Breast epithelium (tissue), 4 donors: Measurements from ENCODE around the gene CTNNAL1. TPM values are rescaled to one million over a fixed set of nuclear protein-coding genes. Genes with fewer than 3 reads are reported as not detected.
A peak's percentile ranks its signal among the peaks of the same experiment; 100 is the strongest.
"Not testable (repeated sequence)": the region's sequence is repeated elsewhere in the genome, so short reads cannot be mapped to it uniquely, and the experiment has no call there.

Experiments
- DNase-seq, 2 donors: peaks; one replicate each; pipeline ENCODE4 v3.0.0-alpha.2; 2019; ENCODE audit warnings: low spot score in 2 of 2
- H3K27ac ChIP-seq, 2 donors: fragments of 200-600 bp; sonication (generic) in 1 of 2; one replicate each; pipeline ENCODE4 v1.5.1; 2016 to 2019; ENCODE audit warnings: mild to moderate bottlenecking in 1 of 2
- H3K27me3 ChIP-seq, 2 donors: fragments of 200-600 bp; sonication (generic) in 1 of 2; one replicate each; pipeline versions ENCODE4 v1.5.1 to v1.6.0; 2017 to 2019; ENCODE audit warnings: control low read depth in 1 of 2, mild to moderate bottlenecking in 1 of 2
- H3K36me3 ChIP-seq: fragments of 200-600 bp; one replicate; pipeline ENCODE4 v1.5.1; 2019
- H3K4me1 ChIP-seq, 2 donors: fragments of 200-600 bp; sonication (generic); one replicate each; pipeline ENCODE4 v1.5.1; 2016 to 2019; ENCODE audit warnings: control low read depth in 1 of 2
- H3K4me3 ChIP-seq, 3 donors: fragments of 200-600 bp; sonication (generic); 1 replicate in 2 of 3; 2 replicates in 1 of 3; pipeline ENCODE4 v1.5.1; 2016 to 2019; ENCODE audit warnings: mild to moderate bottlenecking in 3 of 3, moderate library complexity in 2 of 3
- H3K9me3 ChIP-seq, 2 donors: fragments of 200-600 bp; sonication (generic) in 1 of 2; one replicate each; pipeline ENCODE4 v1.5.1; 2016 to 2019; ENCODE audit warnings: control low read depth in 1 of 2
- CTCF ChIP-seq, 3 donors: fragments of 450-650 bp; IDR thresholded peaks; one replicate each; pipeline ENCODE4 v1.5.1; 2016 to 2017; ENCODE audit warnings: antibody characterized with exemption in 3 of 3, mild to moderate bottlenecking in 3 of 3, moderate library complexity in 3 of 3
- POLR2A ChIP-seq: fragments of 450-650 bp; IDR thresholded peaks from one replicate; pipeline ENCODE4 v1.6.1; 2016; ENCODE audit warnings: antibody characterized with exemption, mild to moderate bottlenecking, moderate library complexity
- POLR2AphosphoS5 ChIP-seq, 3 donors: sonication (generic); formaldehyde crosslinking; IDR thresholded peaks; one replicate each; pipeline ENCODE4 v1.6.1; 2017; ENCODE audit warnings: antibody characterized with exemption in 3 of 3
- intact Hi-C: fragments of 100-400 bp; cut with DNase I; formaldehyde crosslinking; loops from one replicate; pipeline ENCODE4 v1.15.1; 2023; ENCODE audit warnings: low total_unique reads
- total RNA-seq, 3 donors: library from RNA; depleted of rRNA; stranded (reverse); fragments of >200 nt; gene quantifications; one replicate each; pipeline ENCODE4 v1.1.0, GENCODE V29; 2016

Gene CTNNAL1, protein sequence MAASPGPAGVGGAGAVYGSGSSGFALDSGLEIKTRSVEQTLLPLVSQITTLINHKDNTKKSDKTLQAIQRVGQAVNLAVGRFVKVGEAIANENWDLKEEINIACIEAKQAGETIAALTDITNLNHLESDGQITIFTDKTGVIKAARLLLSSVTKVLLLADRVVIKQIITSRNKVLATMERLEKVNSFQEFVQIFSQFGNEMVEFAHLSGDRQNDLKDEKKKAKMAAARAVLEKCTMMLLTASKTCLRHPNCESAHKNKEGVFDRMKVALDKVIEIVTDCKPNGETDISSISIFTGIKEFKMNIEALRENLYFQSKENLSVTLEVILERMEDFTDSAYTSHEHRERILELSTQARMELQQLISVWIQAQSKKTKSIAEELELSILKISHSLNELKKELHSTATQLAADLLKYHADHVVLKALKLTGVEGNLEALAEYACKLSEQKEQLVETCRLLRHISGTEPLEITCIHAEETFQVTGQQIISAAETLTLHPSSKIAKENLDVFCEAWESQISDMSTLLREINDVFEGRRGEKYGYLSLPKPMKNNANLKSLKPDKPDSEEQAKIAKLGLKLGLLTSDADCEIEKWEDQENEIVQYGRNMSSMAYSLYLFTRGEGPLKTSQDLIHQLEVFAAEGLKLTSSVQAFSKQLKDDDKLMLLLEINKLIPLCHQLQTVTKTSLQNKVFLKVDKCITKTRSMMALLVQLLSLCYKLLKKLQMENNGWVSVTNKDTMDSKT
- 10 to 100 TPM; 25.0 to 29.2 (median 25.6) TPM for total RNA-seq

DNA sequence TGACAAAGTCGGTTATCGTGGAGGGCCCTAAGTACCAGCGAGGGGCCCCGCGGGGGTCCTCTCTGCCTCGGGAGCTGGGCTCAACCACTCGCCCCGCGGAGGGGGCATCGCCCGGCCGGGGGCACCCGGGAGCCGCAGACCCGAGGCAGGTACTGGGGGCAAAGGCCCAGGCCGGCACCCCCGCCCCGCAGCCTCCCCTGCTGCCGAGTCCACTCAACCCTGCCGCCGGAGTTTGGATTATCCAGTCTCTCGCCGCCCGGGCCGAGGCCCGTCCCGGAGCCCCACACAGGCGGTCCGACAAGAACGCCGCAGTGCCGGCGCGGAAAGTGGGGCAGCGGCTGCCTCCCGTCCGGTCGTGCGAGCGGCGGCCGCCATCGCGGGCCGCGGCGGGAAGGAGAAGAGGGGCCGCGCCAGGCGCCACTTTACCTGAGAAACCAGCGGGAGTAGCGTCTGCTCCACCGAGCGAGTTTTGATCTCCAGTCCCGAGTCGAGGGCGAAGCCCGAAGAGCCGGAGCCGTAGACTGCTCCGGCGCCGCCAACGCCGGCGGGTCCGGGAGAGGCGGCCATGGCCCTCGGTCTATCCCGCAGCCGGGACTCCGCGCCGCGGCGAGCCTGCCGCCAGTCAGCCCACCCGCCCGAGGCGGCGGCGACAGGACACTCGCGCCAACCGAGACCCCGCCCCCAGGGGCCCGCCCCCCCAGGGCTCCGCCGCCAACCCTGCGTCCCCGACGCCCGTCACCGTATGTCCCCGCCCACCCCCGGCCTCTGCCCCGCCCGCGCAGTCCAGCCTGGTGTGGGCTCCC is at the start of gene CTNNAL1:
Gene CTNNAL1 (minus strand): TSS at position 624 of the 803 bp plus-strand sequence. CDS start 57 bp downstream, at position 567.
- H3K27ac ChIP-seq = peak within 1 kb of the TSS; percentile 93 to 96
- H3K27me3 ChIP-seq = no peaks in the 10 kb centered on the region
- peaks cover 0 to 4% of the 10 kb centered on the region in 2 donors for H3K4me1 ChIP-seq
- no peaks in the 10 kb centered on the region for H3K36me3 ChIP-seq
- H3K9me3 ChIP-seq = no peaks in the 10 kb centered on the region
- H3K4me3 ChIP-seq = peak within 1 kb of the TSS; percentile 86 to 97 (median 88)
- intact Hi-C loops = no loop called here
- TF ChIP-seq POLR2A (no peak), POLR2AphosphoS5 (IDR thresholded peaks at IDR 0.05) (peak in 2 of 3 donors; percentile 34 to 63)
- DNase-seq = peak; percentile 91

- Histone ChIP-seq H3K4me1 (no peaks in the 10 kb centered on the region), H3K9me3 (no peaks in the 10 kb centered on the region), H3K27me3 (no peaks in the 10 kb centered on the region), H3K27ac (no peak overlapping the region), H3K36me3 (no peaks in the 10 kb centered on the region), H3K4me3 (no peak overlapping the region)
- no peak for DNase-seq
- intact Hi-C loops = no loop called here
- TF ChIP-seq POLR2A = no peak
- TF ChIP-seq CTCF (IDR thresholded peaks at IDR 0.05) = no peak
- TF ChIP-seq POLR2AphosphoS5 (IDR thresholded peaks at IDR 0.05) = no peak
These were observed 49.2 kb upstream of the CTNNAL1 start for GRCh38 chr9:109062543-109062942.

GRCh38 chr9:109060191-109060590 is 46.9 kb upstream of the CTNNAL1 start:
- H3K36me3 ChIP-seq = no peaks in the 10 kb centered on the region
- no peak overlapping the region for H3K27ac ChIP-seq
- DNase-seq = no peak
- intact Hi-C loops = no loop called here
- no peaks in the 10 kb centered on the region for H3K4me1 ChIP-seq
- H3K9me3 ChIP-seq = no peaks in the 10 kb centered on the region
- H3K27me3 ChIP-seq = no peaks in the 10 kb centered on the region
- no peak for TF ChIP-seq POLR2A
- TF ChIP-seq POLR2AphosphoS5 (IDR thresholded peaks at IDR 0.05) = no peak
- no peak for TF ChIP-seq CTCF (IDR thresholded peaks at IDR 0.05)
- no peak overlapping the region for H3K4me3 ChIP-seq

DNA sequence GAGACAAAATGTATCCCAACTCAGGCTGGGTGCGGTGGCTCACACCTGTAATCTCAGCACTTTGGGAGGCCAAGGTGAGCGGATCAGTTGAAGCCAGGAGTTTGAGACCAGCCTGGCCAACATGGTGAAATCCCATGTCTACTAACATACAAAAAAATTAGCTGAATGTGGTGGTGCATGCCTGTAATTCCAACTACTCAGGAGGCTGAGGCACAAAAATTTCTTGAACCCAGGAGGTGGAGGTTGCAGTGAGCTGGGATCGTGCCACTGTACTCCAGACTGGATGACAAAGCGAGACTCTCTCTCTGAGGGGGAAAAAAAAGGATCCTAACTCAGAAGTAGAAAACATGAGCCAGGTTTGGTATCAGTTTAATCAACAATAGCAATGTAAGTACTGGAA is 39.8 kb upstream of the CTNNAL1 start:
- H3K27ac ChIP-seq, H3K36me3 ChIP-seq, H3K4me1 ChIP-seq, H3K27me3 ChIP-seq, DNase-seq, H3K9me3 ChIP-seq, intact Hi-C loops, H3K4me3 ChIP-seq: not testable (repeated sequence)

GRCh38 chr9:109052416-109052815 is 39.1 kb upstream of the CTNNAL1 start:
- Histone ChIP-seq H3K36me3 (peaks cover 17% of the 10 kb centered on the region), H3K27me3 (no peaks in the 10 kb centered on the region), H3K4me3 (no peak overlapping the region), H3K27ac (no peak overlapping the region), H3K4me1 (no peaks in the 10 kb centered on the region), H3K9me3 (no peaks in the 10 kb centered on the region)
- DNase-seq = no peak
- TF ChIP-seq POLR2A = no peak
- no peak for TF ChIP-seq POLR2AphosphoS5 (IDR thresholded peaks at IDR 0.05)
- TF ChIP-seq CTCF (IDR thresholded peaks at IDR 0.05) = no peak
- intact Hi-C loops = no loop called here
